Neural progenitor cell (in vitro differentiated cells): ENCODE results near the gene NBEAL2.

Experiments
- CTCF ChIP-seq: fragments of 200-600 bp; sonication (generic); IDR thresholded peaks from 2 replicates; pipeline ENCODE4 v1.5.1; 2017; ENCODE audit warnings: antibody characterized with exemption, mild to moderate bottlenecking
- EZH2 ChIP-seq: fragments of 200-600 bp; sonication (generic); IDR thresholded peaks from 2 replicates; pipeline ENCODE4 v1.6.1; 2017; ENCODE audit warnings: antibody characterized with exemption, mild to moderate bottlenecking, moderate library complexity
- EZH2phosphoT487 ChIP-seq: fragments of 200-600 bp; sonication (generic); IDR thresholded peaks from 2 replicates; pipeline ENCODE4 v1.6.1; 2017; ENCODE audit warnings: antibody characterized with exemption

- TF ChIP-seq EZH2 (no peak), EZH2phosphoT487 (no peak), CTCF (peak; percentile 9)
Measured at GRCh38 chr3:47009225-47010110, 30.0 kb downstream of the NBEAL2 start.
